Measurements from ENCODE around the gene COG5. TPM values are rescaled to one million over a fixed set of nuclear protein-coding genes. Genes with fewer than 3 reads are reported as not detected.

The COG5 gene
- polyA plus RNA-seq, 6 donors from 2014 or later: 19.3 to 38.9 (median 23.4) TPM

DNA sequence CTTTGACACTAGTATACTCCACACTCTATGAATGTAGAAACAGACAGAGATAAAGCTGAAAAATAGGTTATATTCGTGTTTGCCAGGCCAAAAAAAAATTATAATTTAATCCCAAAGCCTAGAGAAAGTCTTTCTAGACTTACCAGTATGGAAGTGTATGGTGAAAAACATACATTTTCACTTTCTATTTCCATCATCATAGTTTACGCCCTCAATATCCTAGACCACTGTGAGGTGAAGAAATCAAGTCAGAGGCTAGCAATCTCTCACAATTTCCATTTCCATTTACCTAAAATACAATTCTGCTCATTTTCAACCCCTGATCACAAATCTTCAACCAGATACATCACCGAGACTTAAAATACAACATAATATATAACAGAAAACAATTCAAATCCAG, 77.7 kb downstream of the COG5 start:
- H3K4me1 Mint-ChIP-seq: peaks cover 3 to 16% (median 8%) of the 10 kb centered on the region in 3 donors
- ATAC-seq (ENCODE audit: low read depth in 2 of 2): no peak
- no peak overlapping the region for H3K4me3 Mint-ChIP-seq
- H3K27ac Mint-ChIP-seq: no peak overlapping the region
- no peaks in the 10 kb centered on the region for H3K27me3 Mint-ChIP-seq
- DNase-seq: no peak
- no peaks in the 10 kb centered on the region for H3K9me3 Mint-ChIP-seq
- peaks cover 0 to 7% of the 10 kb centered on the region in 2 donors for H3K36me3 Mint-ChIP-seq

DNA sequence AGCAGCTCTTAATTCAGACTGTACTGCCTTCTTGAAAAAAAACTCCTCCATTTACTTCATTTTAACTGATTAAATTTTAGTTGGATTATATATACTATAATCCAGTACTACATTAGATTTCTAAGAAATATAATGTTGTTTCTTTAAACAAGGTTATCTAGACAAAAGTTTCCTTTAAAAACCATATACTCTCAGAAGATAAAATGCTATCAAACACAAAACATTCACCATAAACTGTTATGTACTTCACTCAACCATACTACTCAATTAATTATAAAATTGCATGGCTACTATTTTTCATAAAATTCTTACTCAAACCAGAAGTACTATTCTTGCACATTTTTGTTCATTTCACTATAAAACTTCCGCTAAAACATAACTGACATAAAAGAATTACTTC, 81.1 kb downstream of the COG5 start:
- H3K4me1 Mint-ChIP-seq: peaks cover 0 to 15% (median 3%) of the 10 kb centered on the region in 3 donors
- no peak overlapping the region for H3K27ac Mint-ChIP-seq
- ATAC-seq (ENCODE audit: low read depth in 2 of 2) (no peak), DNase-seq (no peak)
- no peaks in the 10 kb centered on the region for H3K27me3 Mint-ChIP-seq
- peak overlapping the region in 1 of 8 donors; percentile 24 for H3K4me3 Mint-ChIP-seq
- H3K9me3 Mint-ChIP-seq: no peaks in the 10 kb centered on the region
- H3K36me3 Mint-ChIP-seq: no peaks in the 10 kb centered on the region

DNA sequence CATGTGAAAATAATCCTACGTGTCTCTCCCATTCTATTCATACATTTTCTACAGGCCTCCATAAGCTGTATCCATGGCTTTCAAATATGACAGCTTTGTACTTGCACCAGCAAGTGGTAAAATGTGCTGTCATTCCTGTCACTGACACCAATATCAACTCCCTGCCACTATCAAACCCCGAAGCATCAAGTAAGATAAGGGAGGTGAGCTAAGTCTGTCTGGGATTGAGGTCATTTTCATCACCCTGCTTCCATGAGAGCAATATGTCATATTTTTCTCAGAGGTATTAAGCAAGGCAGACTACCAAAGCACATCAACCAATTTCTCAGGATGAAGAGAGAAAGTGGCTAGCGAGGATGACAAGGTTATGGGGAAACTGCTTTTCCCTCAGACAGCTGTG, 82.8 kb downstream of the COG5 start:
- no peaks in the 10 kb centered on the region for H3K36me3 Mint-ChIP-seq
- H3K27ac Mint-ChIP-seq: no peak overlapping the region
- H3K4me3 Mint-ChIP-seq: no peak overlapping the region
- ATAC-seq (ENCODE audit: low read depth in 2 of 2) (no peak), DNase-seq (no peak)
- H3K9me3 Mint-ChIP-seq: no peaks in the 10 kb centered on the region
- peaks cover 0 to 10% (median 0%) of the 10 kb centered on the region in 3 donors for H3K4me1 Mint-ChIP-seq
- no peaks in the 10 kb centered on the region for H3K27me3 Mint-ChIP-seq

DNA sequence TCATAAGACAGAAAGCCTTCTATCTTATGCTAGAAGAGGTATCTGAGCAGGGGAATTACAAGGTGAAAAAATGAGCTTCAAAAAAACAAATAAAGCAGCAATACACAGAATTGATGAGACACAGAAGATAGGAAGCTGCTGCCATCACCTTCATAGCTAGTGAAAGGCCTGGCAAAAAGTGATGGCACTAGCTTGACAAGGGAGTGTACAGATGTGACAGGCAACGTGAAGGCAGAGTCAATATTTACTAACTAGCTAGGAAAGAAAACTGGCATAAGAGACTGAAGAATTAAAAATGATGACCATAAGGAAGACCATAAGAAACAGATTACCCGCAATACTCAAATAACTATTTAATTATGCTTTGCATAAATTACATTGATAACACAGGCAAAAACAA, 84.4 kb downstream of the COG5 start:
- Mint-ChIP-seq H3K4me3 (no peak overlapping the region), H3K36me3 (no peaks in the 10 kb centered on the region), H3K27me3 (no peaks in the 10 kb centered on the region), H3K4me1 (peaks cover 0 to 5% (median 0%) of the 10 kb centered on the region in 3 donors), H3K9me3 (no peaks in the 10 kb centered on the region), H3K27ac (peak overlapping the region in 2 of 6 donors; percentile 4 to 45)
- DNase-seq: no peak
- no peak for ATAC-seq (ENCODE audit: low read depth in 2 of 2)

DNA sequence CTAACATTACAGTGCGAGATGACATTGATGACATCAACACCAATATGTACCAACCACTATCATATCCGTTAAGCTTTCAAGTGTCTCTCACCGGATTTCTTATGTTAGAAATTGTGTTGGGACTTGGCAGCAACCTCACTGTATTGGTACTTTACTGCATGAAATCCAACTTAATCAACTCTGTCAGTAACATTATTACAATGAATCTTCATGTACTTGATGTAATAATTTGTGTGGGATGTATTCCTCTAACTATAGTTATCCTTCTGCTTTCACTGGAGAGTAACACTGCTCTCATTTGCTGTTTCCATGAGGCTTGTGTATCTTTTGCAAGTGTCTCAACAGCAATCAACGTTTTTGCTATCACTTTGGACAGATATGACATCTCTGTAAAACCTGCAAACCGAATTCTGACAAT, 89.6 kb downstream of the COG5 start:
- Mint-ChIP-seq H3K4me3 (no peak overlapping the region), H3K36me3 (no peaks in the 10 kb centered on the region), H3K4me1 (peaks cover 6 to 10% (median 9%) of the 10 kb centered on the region in 3 donors), H3K27ac (peak overlapping the region in 1 of 6 donors; percentile 19), H3K9me3 (no peaks in the 10 kb centered on the region), H3K27me3 (no peaks in the 10 kb centered on the region)
- DNase-seq (no peak), ATAC-seq (ENCODE audit: low read depth in 2 of 2) (no peak)

DNA sequence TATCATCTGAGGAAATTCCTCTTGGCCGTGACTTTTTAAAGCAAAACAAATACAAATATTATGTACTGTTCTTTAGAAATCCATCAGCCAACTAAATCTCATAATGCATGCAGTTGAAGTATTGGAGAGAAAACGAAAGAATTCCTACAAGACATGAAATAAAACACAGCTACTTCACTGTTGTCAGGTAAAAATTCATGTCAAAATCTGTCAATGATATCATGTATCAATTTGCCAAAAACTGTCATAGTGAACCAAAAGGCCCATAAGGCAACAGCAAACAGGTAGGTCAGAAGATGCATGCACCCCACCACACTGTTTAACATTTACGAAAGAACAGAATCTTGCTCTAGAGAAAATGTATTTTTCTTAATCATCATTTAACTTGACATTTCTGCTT, 91.6 kb downstream of the COG5 start:
- ATAC-seq (ENCODE audit: low read depth in 2 of 2) (no peak), DNase-seq (no peak)
- Mint-ChIP-seq H3K4me3 (no peak overlapping the region), H3K4me1 (peaks cover 6 to 10% (median 8%) of the 10 kb centered on the region in 3 donors), H3K36me3 (no peaks in the 10 kb centered on the region), H3K27me3 (no peaks in the 10 kb centered on the region), H3K9me3 (no peaks in the 10 kb centered on the region), H3K27ac (peak overlapping the region in 1 of 6 donors; percentile 56)

DNA sequence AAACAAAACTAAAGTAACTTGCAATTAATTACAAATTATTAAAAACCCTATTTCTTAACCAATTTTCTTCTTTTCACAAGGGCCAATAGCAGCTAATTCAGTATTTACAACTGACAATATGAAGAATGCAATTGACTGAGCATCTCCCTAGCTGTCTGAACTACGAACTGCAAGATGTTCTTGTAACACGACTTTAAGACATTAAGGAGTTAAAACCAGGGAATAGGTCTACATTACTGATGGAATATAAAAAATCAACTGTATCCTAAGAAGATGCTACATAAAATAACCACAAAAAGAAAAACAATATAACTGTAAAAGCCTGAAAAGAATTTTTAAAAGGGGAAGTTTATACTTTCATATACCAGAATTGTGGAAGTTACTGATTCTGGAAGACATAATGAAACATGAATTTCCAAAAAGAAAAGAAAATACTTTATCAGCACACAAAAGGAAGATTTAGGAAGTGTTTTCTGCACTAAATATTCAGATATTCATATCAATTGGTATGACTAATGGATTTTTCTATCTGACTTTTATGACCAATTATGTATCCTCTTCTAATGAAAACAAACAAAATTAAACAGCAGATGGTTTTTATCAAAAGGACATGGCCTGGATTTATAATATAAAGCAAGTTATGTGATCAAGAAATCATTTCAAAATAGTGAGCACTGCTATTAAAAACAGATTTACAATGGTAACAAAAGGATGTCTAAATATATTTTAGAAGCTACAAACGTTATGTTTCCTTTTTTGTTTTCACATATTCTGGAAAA, 92.2 kb downstream of the COG5 start:
- ATAC-seq (ENCODE audit: low read depth in 2 of 2) (peak in 1 of 2 donors; percentile 32), DNase-seq (no peak)
- Mint-ChIP-seq H3K27ac (no peak overlapping the region), H3K27me3 (no peaks in the 10 kb centered on the region), H3K4me1 (peaks cover 6 to 10% (median 8%) of the 10 kb centered on the region in 3 donors), H3K36me3 (no peaks in the 10 kb centered on the region), H3K9me3 (no peaks in the 10 kb centered on the region), H3K4me3 (no peak overlapping the region)

DNA sequence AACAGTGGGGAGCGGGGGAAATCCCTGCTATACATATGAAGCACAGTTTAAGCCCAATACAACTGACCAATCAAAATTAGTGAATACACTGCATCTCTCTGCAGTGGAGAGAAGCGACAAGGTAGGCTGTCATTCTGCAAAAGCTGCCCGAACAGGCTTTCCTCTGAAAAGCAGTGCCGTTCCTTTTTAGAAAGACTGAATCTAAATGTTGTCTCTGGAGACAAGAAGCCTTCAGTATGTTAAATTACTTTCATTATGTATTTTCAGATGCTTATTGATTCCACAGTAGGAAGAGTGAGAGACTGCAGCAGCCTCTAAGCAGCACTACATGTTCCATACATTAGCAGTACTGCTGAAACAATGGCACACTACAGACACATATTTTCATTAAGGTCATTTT, 93.8 kb downstream of the COG5 start, which contains the start of gene GPR22:
TSS of gene GPR22 (plus strand) at position 129 of the 400 bp plus-strand sequence. CDS start 4,004 bp downstream, outside the sequence.
- no peak within 1 kb of the TSS for H3K27ac Mint-ChIP-seq
- H3K27me3 Mint-ChIP-seq: no peaks in the 10 kb centered on the region
- no peak for ATAC-seq (ENCODE audit: low read depth in 2 of 2)
- DNase-seq: no peak
- H3K4me1 Mint-ChIP-seq: peaks cover 6 to 10% (median 8%) of the 10 kb centered on the region in 3 donors
- no peaks in the 10 kb centered on the region for H3K36me3 Mint-ChIP-seq
- H3K4me3 Mint-ChIP-seq: no peak within 1 kb of the TSS
- no peaks in the 10 kb centered on the region for H3K9me3 Mint-ChIP-seq

DNA sequence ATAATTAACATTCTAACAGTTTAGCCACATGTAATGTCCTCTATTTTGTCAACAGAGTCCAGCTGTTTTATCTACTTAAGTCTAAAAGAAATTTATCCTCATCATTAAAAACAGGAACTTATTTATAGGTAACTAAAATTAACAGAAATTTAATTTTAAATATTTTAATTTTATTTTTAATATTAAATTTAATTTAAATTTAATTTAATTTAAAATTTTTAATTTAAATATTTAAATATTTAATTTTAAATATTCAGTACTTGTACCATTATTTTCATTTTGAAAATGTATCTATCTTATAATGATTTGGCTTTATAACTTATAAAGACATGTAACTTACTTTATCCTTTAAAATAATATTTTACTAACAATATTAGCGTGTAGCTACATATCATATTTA, 94.9 kb downstream of the COG5 start:
- H3K36me3 Mint-ChIP-seq: no peaks in the 10 kb centered on the region
- no peaks in the 10 kb centered on the region for H3K27me3 Mint-ChIP-seq
- no peak overlapping the region for H3K27ac Mint-ChIP-seq
- ATAC-seq (ENCODE audit: low read depth in 2 of 2) (no peak), DNase-seq (no peak)
- H3K9me3 Mint-ChIP-seq: no peaks in the 10 kb centered on the region
- H3K4me3 Mint-ChIP-seq: no peak overlapping the region
- peaks cover 6 to 10% (median 8%) of the 10 kb centered on the region in 3 donors for H3K4me1 Mint-ChIP-seq

DNA sequence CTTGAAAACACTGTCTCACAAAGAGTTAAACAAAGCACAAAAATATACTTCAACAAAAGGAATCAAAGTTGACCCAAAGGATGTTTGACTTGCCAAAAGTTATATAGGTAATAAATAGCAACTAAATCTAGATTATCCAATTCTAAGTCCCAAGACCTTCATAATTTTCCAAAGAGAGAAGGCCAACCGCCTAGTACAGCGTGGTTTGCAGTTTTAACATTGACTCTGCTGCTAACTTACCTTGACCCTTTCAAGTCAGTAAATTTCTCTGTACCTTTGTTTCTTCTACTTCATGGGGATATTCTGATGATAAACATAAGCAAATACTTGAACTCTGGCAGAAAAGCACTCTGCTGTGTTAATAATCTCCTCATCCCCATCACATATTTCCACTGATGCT, 95.7 kb downstream of the COG5 start:
- Mint-ChIP-seq H3K27me3 (no peaks in the 10 kb centered on the region), H3K4me1 (peaks cover 6 to 10% (median 8%) of the 10 kb centered on the region in 3 donors), H3K9me3 (no peaks in the 10 kb centered on the region), H3K4me3 (no peak overlapping the region), H3K27ac (no peak overlapping the region), H3K36me3 (no peaks in the 10 kb centered on the region)
- no peak for ATAC-seq (ENCODE audit: low read depth in 2 of 2)
- no peak for DNase-seq

DNA sequence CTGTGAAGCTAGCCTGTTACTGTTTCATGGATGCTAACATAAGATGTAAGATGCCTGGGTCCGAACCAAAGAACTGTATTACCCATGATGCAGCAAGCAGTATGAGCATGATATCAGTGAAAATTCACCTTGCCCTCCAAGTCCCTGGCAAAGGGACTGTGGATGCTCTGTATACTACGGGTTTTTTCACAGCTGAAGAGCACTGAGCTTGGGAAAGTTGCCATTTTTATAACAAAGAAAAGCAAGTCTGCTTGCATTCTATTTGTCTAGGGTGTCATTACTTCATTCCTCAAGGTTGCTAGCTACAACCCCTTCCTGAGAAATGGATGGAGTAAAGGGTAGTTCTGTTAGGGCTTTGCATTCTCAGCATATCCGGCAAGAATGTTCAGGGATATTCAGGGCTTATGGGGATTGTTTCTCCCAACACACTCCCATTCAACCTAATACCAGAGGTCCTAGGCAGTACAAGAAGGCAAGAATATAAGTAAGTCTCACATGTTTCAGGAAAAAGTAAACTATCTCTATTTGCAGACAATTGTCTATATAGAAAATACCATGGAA, 99.0 kb downstream of the COG5 start:
- Mint-ChIP-seq H3K36me3 (no peaks in the 10 kb centered on the region), H3K27ac (peak overlapping the region in 1 of 6 donors; percentile 56), H3K27me3 (no peaks in the 10 kb centered on the region), H3K9me3 (no peaks in the 10 kb centered on the region), H3K4me3 (no peak overlapping the region), H3K4me1 (no peaks in the 10 kb centered on the region)
- ATAC-seq (ENCODE audit: low read depth in 2 of 2): no peak
- DNase-seq: no peak

DNA sequence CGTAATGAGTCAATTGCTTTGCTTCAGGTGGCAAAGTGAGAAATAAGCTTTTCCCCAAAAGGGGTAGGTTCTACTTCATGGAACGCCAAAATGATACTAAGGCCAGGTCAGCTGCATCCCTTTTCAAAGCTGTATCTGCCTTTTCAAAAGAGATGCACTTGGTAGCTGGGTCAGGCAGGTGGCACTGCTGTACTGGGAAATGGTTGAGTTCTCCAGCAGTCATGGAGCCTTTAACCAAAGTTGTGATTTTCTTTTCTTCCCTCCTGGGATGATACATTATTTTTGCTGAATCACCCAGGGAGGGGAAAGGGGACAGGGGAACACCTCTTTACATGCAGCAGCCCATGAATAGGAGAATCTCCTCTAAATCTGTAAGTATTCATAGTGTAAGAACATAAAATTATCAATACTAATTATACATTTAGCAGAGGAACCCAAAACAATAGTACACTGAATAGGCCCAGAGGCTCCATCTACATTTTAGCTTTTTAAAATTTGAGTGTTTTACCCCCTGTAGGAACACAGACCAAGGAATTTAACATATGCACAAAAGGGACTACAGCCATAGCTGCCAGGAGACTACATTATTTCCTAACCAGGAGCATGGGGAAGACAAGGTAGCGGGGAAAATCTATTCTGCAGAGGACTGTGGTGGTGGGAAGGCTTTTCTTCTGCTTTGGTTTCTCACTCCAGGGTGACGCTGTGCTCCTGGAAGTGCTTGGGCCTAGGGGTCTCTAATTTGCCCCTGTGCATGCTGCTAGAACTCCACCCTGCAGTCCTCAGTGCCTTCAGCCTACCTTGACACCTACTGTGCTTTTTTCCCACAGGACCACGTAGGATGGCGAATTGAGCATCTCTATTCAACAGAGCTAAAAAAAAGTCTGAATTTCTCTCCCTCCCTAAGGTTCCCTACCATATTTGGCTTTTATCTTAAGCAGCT, 100.3 kb downstream of the COG5 start:
- peak; percentile 39 for DNase-seq
- Mint-ChIP-seq H3K4me1 (no peaks in the 10 kb centered on the region), H3K27ac (peak overlapping the region in 1 of 6 donors; percentile 36), H3K36me3 (peaks cover under 1 to 6% of the 10 kb centered on the region in 2 donors), H3K9me3 (no peaks in the 10 kb centered on the region), H3K4me3 (no peak overlapping the region), H3K27me3 (no peaks in the 10 kb centered on the region)
- peak; percentile 54 to 82 for ATAC-seq (ENCODE audit: low read depth in 2 of 2)

DNA sequence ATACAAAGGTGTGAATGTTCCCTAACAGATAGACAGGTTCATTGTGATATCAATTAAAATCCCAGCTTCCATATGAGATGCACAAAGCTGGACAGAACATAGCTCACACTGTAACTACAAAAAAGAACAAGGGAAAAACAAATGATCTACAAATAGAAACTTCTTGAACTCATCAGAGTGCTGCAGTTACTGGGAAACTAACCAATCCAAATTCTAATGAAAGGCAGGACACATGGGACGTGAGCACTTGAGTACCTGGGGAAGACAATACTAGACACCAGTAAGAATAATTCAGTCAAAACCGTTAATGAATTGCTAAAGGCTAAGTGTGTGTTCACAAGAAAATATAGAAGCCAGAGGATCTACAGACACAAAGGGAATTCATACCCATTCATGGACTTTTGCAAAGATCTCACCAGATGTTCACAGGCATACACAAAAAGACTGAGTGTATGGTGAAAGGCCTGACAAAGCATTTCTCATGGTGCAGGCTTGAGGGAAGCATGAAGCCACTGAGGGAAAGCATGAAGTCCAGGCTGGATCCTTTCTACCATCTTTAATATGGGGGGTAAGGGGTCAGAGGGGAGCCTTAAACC, 101.7 kb downstream of the COG5 start:
- Mint-ChIP-seq H3K27me3 (no peaks in the 10 kb centered on the region), H3K27ac (peak overlapping the region in 3 of 6 donors; percentile 22 to 83 (median 25)), H3K4me3 (no peak overlapping the region), H3K9me3 (peaks cover 0 to 2% (median 1%) of the 10 kb centered on the region in 7 donors), H3K4me1 (no peaks in the 10 kb centered on the region), H3K36me3 (peaks cover 13 to 18% of the 10 kb centered on the region in 2 donors)
- DNase-seq (no peak), ATAC-seq (ENCODE audit: low read depth in 2 of 2) (no peak)
